AG04450 (cell line): ENCODE results near the gene FAM98C. TPM values are rescaled to one million over a fixed set of nuclear protein-coding genes. Genes with fewer than 3 reads are reported as not detected.

Source experiments
- CTCF ChIA-PET: fragments of 300-600, 350-600 bp; formaldehyde crosslinking; extraction: SDS; loops from one replicate; lab custom pipeline; 2022; ENCODE audit warnings: antibody characterized with exemption, inconsistent platforms; lab: Charles Lee
- POLR2A ChIA-PET: fragments of 350-600 bp; formaldehyde crosslinking; extraction: SDS; loops from one replicate; lab custom pipeline; 2021; ENCODE audit warnings: antibody characterized with exemption, inconsistent platforms; lab: Yijun Ruan, JAX
- DNase-seq: peaks from one replicate; pipeline ENCODE4 v3.0.0-alpha.2; 2011; ENCODE audit warnings: low read depth, low spot score
- H3K27ac ChIP-seq: one replicate; pipeline ENCODE4 v1.5.1; 2012; ENCODE audit warnings: low read depth, low read length, control low read depth
- H3K27me3 ChIP-seq: one replicate; pipeline ENCODE4 v1.6.0; 2012; ENCODE audit warnings: low read length; ENCODE audit not compliant: control insufficient read depth, insufficient read depth
- H3K4me3 ChIP-seq: 2 replicates; pipeline ENCODE4 v1.5.1; 2011; ENCODE audit warnings: mild to moderate bottlenecking, low read depth, low read length, control low read depth
- H3K9me3 ChIP-seq: 2 replicates; pipeline ENCODE4 v1.5.1; 2012; ENCODE audit warnings: low read length; ENCODE audit not compliant: control insufficient read depth, insufficient read depth
- polyA plus RNA-seq: library from polyadenylated mRNA; depleted of rRNA; stranded (reverse); fragments of >200 nt; gene quantifications from 2 replicates; pipeline ENCODE4 v1.2.3, GENCODE V29; 2011
- TF ChIP-seq, protein P1 (sequence below): IDR thresholded peaks from 2 replicates; pipeline ENCODE4 v1.5.1; 2011; ENCODE audit warnings: low read depth, low read length, control low read depth, inconsistent platforms

FAM98C gene
- polyA plus RNA-seq, 1 experiment, result 5.0 TPM

DNA sequence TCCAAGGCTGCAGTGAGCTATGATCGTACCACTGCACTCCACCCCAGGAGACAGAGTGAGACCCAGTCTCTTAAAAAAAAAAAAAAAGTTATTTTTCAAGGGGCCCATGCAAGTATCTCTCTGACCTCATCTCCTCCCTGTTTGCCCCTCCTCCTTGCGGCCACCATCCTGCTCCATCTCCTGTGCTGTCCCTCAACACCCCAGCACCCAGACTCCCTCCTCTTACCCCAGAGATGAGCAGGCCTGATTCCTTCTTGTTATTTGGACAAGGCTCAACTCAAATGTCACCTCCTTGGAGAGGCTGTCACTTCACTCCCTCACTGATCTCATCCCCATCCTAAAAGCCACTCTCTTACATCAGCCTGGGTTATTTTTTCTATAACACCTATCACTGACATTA lies 35.0 kb downstream of the FAM98C start:
- Histone ChIP-seq H3K4me3 (no peak overlapping the region), H3K27ac (no peak overlapping the region), H3K9me3 (no peaks in the 10 kb centered on the region; the same call in 1 of the 2 replicates), H3K27me3 (peaks cover 8% of the 10 kb centered on the region)
- CTCF ChIA-PET, result interaction anchor here (0.6 to 0.7 kb wide), 2 partner anchors 48 to 452 kb away, joined by 3 to 4 read pairs; no protein-coding TSS in a partner anchor
- TF ChIP-seq, protein P1, sequence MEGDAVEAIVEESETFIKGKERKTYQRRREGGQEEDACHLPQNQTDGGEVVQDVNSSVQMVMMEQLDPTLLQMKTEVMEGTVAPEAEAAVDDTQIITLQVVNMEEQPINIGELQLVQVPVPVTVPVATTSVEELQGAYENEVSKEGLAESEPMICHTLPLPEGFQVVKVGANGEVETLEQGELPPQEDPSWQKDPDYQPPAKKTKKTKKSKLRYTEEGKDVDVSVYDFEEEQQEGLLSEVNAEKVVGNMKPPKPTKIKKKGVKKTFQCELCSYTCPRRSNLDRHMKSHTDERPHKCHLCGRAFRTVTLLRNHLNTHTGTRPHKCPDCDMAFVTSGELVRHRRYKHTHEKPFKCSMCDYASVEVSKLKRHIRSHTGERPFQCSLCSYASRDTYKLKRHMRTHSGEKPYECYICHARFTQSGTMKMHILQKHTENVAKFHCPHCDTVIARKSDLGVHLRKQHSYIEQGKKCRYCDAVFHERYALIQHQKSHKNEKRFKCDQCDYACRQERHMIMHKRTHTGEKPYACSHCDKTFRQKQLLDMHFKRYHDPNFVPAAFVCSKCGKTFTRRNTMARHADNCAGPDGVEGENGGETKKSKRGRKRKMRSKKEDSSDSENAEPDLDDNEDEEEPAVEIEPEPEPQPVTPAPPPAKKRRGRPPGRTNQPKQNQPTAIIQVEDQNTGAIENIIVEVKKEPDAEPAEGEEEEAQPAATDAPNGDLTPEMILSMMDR, result no peak
- DNase-seq, result no peak
- POLR2A ChIA-PET, result no interaction called here

DNA sequence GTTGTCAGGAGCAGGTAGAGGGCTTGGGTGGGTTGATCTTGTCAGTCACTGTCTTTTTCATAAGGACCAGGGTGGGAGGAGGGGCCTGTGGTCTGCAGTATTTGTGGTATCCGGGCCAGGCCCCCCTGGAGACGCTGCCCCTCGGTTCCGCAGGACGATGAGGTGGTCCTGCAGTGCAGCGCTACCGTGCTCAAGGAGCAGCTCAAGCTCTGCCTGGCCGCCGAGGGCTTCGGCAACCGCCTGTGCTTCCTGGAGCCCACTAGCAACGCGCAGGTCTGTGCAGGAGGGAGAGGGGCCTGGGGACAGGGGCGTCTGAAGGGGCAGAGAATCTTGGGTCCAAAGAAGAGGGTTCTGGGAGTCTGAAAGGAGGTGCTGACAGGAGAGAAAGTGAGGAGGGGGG lies 37.7 kb downstream of the FAM98C start:
- POLR2A ChIA-PET, result no interaction called here
- no peak overlapping the region for H3K4me3 ChIP-seq
- no peaks in the 10 kb centered on the region for H3K9me3 ChIP-seq
- H3K27me3 ChIP-seq, result no peaks in the 10 kb centered on the region
- CTCF ChIA-PET, result no interaction called here
- DNase-seq, result no peak
- no peak overlapping the region for H3K27ac ChIP-seq
- TF ChIP-seq, protein P1, result no peak

DNA sequence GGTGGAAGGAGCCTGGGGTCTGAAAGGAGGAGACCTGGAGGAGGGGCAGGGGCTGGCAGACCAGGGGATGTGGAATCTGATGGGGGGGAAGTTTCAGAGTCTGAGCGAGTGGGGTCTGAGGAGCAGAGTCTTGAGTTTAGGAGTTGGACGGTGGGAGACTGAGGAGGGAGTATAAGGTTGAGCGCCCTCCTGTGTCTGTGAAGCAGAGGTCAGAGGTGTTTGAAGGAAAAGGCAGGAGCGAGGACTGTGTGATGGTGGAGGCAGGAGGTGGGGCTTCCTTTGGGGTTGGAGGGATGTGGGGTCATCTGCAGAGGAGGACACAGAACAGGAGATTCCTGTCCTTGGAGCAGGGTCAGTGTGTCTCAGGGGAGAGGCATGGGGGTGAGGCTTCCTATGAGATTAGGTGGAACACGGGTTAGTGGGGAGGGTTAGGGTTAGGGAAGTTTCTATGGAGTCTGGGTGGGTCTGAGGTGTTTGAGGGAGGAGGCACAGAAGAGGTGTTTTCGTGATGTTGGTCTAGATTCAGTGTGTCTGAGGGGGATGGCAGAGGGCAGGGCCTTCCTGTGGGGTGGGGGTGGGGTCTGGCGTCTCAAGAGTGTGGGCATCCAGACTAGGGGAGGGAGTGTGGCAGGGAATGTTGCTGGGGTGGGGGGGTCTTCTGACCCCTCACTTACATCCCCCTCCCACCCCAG lies 38.9 kb downstream of the FAM98C start:
- ChIA-PET CTCF (no interaction called here), POLR2A (no interaction called here)
- Histone ChIP-seq H3K9me3 (no peaks in the 10 kb centered on the region), H3K27ac (no peak overlapping the region), H3K4me3 (no peak overlapping the region), H3K27me3 (no peaks in the 10 kb centered on the region)
- TF ChIP-seq, protein P1, result 0 out of 2 replicates have a peak, but pooled peaks have one; percentile 8
- DNase-seq, result no peak

DNA sequence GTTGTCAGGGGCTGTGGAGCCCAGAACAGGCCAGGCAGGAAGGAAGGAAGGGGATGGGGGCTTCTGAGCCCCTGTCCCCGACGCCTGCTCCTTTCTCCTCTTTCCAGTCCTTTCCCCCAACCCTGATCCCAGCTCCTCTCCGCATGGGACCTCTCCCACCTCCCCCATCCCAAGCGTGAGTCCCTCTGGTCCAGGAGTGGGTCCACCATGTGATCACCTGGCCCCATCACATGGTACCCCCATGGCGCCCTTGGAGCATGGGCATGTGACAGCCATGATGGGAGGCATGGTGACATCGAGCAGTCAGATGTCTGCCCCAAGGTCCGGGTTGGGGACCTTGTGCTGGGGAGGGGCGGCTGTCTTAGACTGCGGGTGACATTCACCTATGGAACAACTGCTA lies 39.8 kb downstream of the FAM98C start:
- H3K9me3 ChIP-seq, result no peaks in the 10 kb centered on the region
- H3K27me3 ChIP-seq, result no peaks in the 10 kb centered on the region
- H3K27ac ChIP-seq, result no peak overlapping the region
- no peak overlapping the region for H3K4me3 ChIP-seq
- no peak for DNase-seq
- POLR2A ChIA-PET, result no interaction called here
- CTCF ChIA-PET, result no interaction called here
- TF ChIP-seq, protein P1, result no peak

DNA sequence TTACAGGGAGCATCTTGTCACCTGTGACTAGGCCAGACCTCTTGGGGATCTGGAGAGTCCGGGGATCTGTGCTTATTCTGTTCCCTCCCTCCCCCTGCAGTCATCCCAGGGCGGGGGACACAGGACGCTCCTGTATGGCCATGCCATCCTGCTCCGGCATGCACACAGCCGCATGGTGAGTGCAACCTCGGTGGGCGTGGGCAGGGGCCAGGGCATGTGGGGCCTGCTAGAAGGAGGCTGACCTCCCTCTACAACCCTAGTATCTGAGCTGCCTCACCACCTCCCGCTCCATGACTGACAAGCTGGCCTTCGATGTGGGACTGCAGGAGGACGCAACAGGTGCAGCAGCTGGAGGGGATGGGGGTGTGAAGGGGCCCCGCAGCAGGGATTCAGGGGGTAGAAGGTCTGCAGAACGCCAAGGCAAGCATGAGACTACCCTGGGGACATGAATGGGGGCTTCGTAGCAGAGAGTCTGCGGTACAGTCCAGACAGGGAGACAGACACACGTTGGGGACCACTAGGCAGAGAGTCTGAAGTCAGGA lies 40.6 kb downstream of the FAM98C start:
- Histone ChIP-seq H3K9me3 (no peaks in the 10 kb centered on the region), H3K27me3 (no peaks in the 10 kb centered on the region), H3K4me3 (no peak overlapping the region), H3K27ac (no peak overlapping the region)
- DNase-seq, result no peak
- TF ChIP-seq, protein P1, result no peak
- CTCF ChIA-PET, result no interaction called here
- POLR2A ChIA-PET, result no interaction called here
